Hepatocyte (in vitro differentiated cells): Measurements from ENCODE around the gene SLMAP. TPM values are rescaled to one million over a fixed set of nuclear protein-coding genes. Genes with fewer than 3 reads are reported as not detected.

Experiments used
- DNase-seq: peaks from one replicate; pipeline ENCODE4 v3.0.0-alpha.2; 2016; ENCODE audit warnings: low spot score
- H2AFZ ChIP-seq: fragments of 200-600 bp; sonication (generic); 2 replicates; pipeline ENCODE4 v1.6.0; 2016; ENCODE audit warnings: antibody characterized with exemption, mild to moderate bottlenecking
- H3K27ac ChIP-seq: fragments of 200-600 bp; sonication (generic); 2 replicates; pipeline ENCODE4 v1.5.1; 2016; ENCODE audit warnings: mild to moderate bottlenecking
- H3K27me3 ChIP-seq: fragments of 200-600 bp; sonication (generic); 2 replicates; pipeline ENCODE4 v1.6.1; 2016
- H3K36me3 ChIP-seq: fragments of 200-600 bp; sonication (generic); replicated peaks from 2 replicates; pipeline ENCODE4 v1.5.1; 2016; ENCODE audit warnings: low read depth; ENCODE audit not compliant: insufficient read depth
- H3K4me1 ChIP-seq: fragments of 200-600 bp; sonication (generic); 2 replicates; pipeline ENCODE4 v1.5.1; 2016; ENCODE audit warnings: mild to moderate bottlenecking, moderate library complexity; ENCODE audit not compliant: insufficient read depth
- H3K4me2 ChIP-seq: fragments of 200-600 bp; sonication (generic); 2 replicates; pipeline ENCODE4 v1.6.0; 2016
- H3K4me3 ChIP-seq: fragments of 200-600 bp; sonication (generic); 2 replicates; pipeline ENCODE4 v1.5.1; 2016; ENCODE audit warnings: mild to moderate bottlenecking
- H3K79me2 ChIP-seq: fragments of 200-600 bp; sonication (generic); 2 replicates; pipeline ENCODE4 v1.6.0; 2017; ENCODE audit warnings: mild to moderate bottlenecking
- H3K9me2 ChIP-seq: fragments of 200-600 bp; sonication (generic); replicated peaks from 2 replicates; pipeline ENCODE4 v1.6.0; 2017; ENCODE audit warnings: mild to moderate bottlenecking; ENCODE audit not compliant: insufficient read depth
- H3K9me3 ChIP-seq: fragments of 200-600 bp; sonication (generic); 2 replicates; pipeline ENCODE4 v1.5.1; 2016; ENCODE audit warnings: low read depth, mild to moderate bottlenecking
- H4K20me1 ChIP-seq: fragments of 200-600 bp; sonication (generic); 2 replicates; pipeline ENCODE4 v1.6.0; 2016; ENCODE audit warnings: mild to moderate bottlenecking; ENCODE audit not compliant: insufficient read depth, poor library complexity, severe bottlenecking
- CTCF ChIP-seq: fragments of 200-600 bp; sonication (generic); IDR thresholded peaks from 2 replicates; pipeline ENCODE4 v1.5.1; 2016; ENCODE audit warnings: antibody characterized with exemption, mild to moderate bottlenecking; ENCODE audit not compliant: poor library complexity
- EZH2 ChIP-seq: fragments of 200-600 bp; sonication (generic); IDR thresholded peaks from 2 replicates; pipeline ENCODE4 v1.6.1; 2016; ENCODE audit warnings: antibody characterized with exemption, mild to moderate bottlenecking, borderline replicate concordance
- EZH2phosphoT487 ChIP-seq: fragments of 200-600 bp; sonication (generic); IDR thresholded peaks from one replicate; pipeline ENCODE4 v1.6.1; 2018; ENCODE audit warnings: antibody characterized with exemption, mild to moderate bottlenecking, low read depth, moderate library complexity; ENCODE audit not compliant: unreplicated experiment, severe bottlenecking
- WGBS: methylation state at CpG from one replicate; pipeline ENCODE4 v1.1.6; 2016; ENCODE audit warnings: low lambda C conversion rate; ENCODE audit errors: missing lambda C conversion rate; 5-methylcytosine and 5-hydroxymethylcytosine counted together
- polyA plus RNA-seq: library from polyadenylated mRNA; unstranded; fragments of >200 nt; fragmentation: Nextera tagmentation; extraction: Ambion mirVana; gene quantifications from 2 replicates; pipeline ENCODE4 v1.2.1, GENCODE V29; 2016
- total RNA-seq: library from RNA; depleted of rRNA; stranded (reverse); fragments of >200 nt; gene quantifications from 2 replicates; pipeline ENCODE4 v1.2.3, GENCODE V29; 2014

Gene SLMAP
- total and polyA plus RNA-seq, 2 experiments from 2014 or later = 22.8 to 46.0 TPM

DNA sequence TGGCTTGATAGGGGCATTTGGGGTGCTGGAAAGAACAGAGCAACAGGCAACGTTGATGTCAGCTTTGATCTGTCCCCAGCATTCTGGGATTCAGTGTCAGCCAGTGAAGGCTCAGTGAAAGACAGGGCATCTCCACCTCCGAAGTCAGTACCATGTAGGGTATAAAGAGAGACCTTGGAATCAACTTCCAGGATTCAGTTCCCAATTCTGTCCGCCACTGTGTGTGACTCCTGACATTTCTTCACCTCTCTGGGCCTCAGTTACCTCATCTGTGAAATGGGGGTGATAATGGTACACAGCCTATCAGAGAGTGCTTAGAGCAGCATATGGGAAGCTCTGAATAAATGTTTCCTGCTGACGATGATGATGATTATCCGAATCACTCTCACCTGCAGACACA is 196.5 kb downstream of the SLMAP start:
- Histone ChIP-seq H3K27me3 (no peaks in the 10 kb centered on the region), H4K20me1 (no peaks in the 10 kb centered on the region), H3K9me2 (no peaks in the 10 kb centered on the region), H2AFZ (no peak overlapping the region), H3K36me3 (no peaks in the 10 kb centered on the region), H3K4me3 (no peak overlapping the region), H3K9me3 (no peaks in the 10 kb centered on the region), H3K27ac (peak overlapping the region; percentile 76), H3K79me2 (no peaks in the 10 kb centered on the region), H3K4me2 (no peak overlapping the region), H3K4me1 (peaks cover 28% of the 10 kb centered on the region)
- DNase-seq = no peak
- TF ChIP-seq CTCF (no peak), EZH2phosphoT487 (no peak), EZH2 (no peak)
- WGBS = 90% methylated on average over 5 of the region's 5 CpGs

DNA sequence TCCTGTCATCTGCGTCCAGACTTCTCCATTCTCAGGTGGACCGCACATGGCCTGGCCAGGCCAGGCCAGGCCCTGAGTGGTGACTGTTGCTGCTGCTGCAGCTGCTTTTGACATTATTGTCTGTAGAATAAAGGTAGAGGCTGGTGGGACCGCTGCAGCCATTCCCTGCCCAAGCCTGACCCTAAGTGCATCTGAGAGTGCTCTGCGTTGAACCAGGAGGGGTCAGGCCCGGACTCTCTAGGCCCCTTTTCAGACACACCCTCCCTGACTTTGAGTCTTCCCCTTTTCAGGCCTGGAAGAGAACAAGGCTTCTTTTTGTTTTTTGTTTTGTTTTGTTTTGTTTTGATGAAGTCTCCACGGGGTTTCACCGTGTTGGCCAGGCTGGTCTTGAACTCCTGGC is 197.5 kb downstream of the SLMAP start:
- WGBS = 97% methylated on average over 7 of the region's 7 CpGs
- Histone ChIP-seq H2AFZ (no peak overlapping the region), H3K4me3 (no peak overlapping the region), H3K9me3 (no peaks in the 10 kb centered on the region), H3K4me1 (peaks cover 33% of the 10 kb centered on the region), H3K79me2 (no peaks in the 10 kb centered on the region), H3K9me2 (no peaks in the 10 kb centered on the region), H3K4me2 (no peak overlapping the region), H3K36me3 (no peaks in the 10 kb centered on the region), H3K27ac (no peak overlapping the region), H3K27me3 (no peaks in the 10 kb centered on the region), H4K20me1 (no peaks in the 10 kb centered on the region)
- DNase-seq = no peak
- no peak for TF ChIP-seq EZH2phosphoT487
- TF ChIP-seq EZH2 = no peak
- no peak for TF ChIP-seq CTCF

GRCh38 chr3:57956119-57956832 is 200.2 kb downstream of the SLMAP start:
- Histone ChIP-seq H2AFZ (no peak overlapping the region), H3K4me3 (no peak overlapping the region), H4K20me1 (no peaks in the 10 kb centered on the region), H3K79me2 (no peaks in the 10 kb centered on the region), H3K4me1 (peaks cover 25% of the 10 kb centered on the region), H3K27ac (no peak overlapping the region), H3K27me3 (no peaks in the 10 kb centered on the region), H3K9me3 (no peaks in the 10 kb centered on the region), H3K4me2 (no peak overlapping the region), H3K36me3 (no peaks in the 10 kb centered on the region), H3K9me2 (no peaks in the 10 kb centered on the region)
- WGBS = 93% methylated on average over 3 of the region's 3 CpGs
- no peak for DNase-seq
- TF ChIP-seq EZH2phosphoT487 (no peak), CTCF (no peak), EZH2 (no peak)

DNA sequence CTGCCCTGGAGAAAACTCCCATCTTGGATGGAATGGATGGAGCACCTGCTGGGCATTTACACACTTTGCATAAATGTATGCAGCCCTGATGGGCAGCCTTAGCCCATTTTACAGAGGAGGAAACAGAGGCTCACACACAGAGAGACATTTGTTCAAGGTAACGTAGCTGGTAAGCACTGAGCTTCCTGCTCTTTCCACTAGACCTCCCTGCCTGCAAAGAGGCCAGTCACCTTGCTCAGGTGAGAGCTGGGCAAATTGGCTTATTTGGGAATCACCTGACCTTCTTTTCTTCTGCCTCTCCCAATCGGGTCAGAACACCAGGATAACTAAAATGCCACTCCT is 200.7 kb downstream of the SLMAP start:
- no peak overlapping the region for H3K4me2 ChIP-seq
- no peak overlapping the region for H3K4me3 ChIP-seq
- no peaks in the 10 kb centered on the region for H3K79me2 ChIP-seq
- no peak overlapping the region for H3K27ac ChIP-seq
- H4K20me1 ChIP-seq = no peaks in the 10 kb centered on the region
- no peaks in the 10 kb centered on the region for H3K27me3 ChIP-seq
- WGBS = 89% methylated on average over 2 of the region's 2 CpGs
- H3K36me3 ChIP-seq = no peaks in the 10 kb centered on the region
- TF ChIP-seq EZH2phosphoT487 = no peak
- no peak for TF ChIP-seq CTCF
- TF ChIP-seq EZH2 = no peak
- no peaks in the 10 kb centered on the region for H3K9me3 ChIP-seq
- no peak for DNase-seq
- no peaks in the 10 kb centered on the region for H3K9me2 ChIP-seq
- H2AFZ ChIP-seq = no peak overlapping the region
- H3K4me1 ChIP-seq = peaks cover 20% of the 10 kb centered on the region
